Breast epithelium (tissue), 3 donors: Measurements from ENCODE around the gene DIS3L2.

Experiments used
- CTCF ChIP-seq, 3 donors: fragments of 450-650 bp; IDR thresholded peaks; one replicate each; pipeline ENCODE4 v1.5.1; 2016 to 2017; ENCODE audit warnings: antibody characterized with exemption in 3 of 3, mild to moderate bottlenecking in 3 of 3, moderate library complexity in 3 of 3
- POLR2A ChIP-seq: fragments of 450-650 bp; IDR thresholded peaks from one replicate; pipeline ENCODE4 v1.6.1; 2016; ENCODE audit warnings: antibody characterized with exemption, mild to moderate bottlenecking, moderate library complexity
- POLR2AphosphoS5 ChIP-seq, 3 donors: sonication (generic); formaldehyde crosslinking; IDR thresholded peaks; one replicate each; pipeline ENCODE4 v1.6.1; 2017; ENCODE audit warnings: antibody characterized with exemption in 3 of 3

DNA sequence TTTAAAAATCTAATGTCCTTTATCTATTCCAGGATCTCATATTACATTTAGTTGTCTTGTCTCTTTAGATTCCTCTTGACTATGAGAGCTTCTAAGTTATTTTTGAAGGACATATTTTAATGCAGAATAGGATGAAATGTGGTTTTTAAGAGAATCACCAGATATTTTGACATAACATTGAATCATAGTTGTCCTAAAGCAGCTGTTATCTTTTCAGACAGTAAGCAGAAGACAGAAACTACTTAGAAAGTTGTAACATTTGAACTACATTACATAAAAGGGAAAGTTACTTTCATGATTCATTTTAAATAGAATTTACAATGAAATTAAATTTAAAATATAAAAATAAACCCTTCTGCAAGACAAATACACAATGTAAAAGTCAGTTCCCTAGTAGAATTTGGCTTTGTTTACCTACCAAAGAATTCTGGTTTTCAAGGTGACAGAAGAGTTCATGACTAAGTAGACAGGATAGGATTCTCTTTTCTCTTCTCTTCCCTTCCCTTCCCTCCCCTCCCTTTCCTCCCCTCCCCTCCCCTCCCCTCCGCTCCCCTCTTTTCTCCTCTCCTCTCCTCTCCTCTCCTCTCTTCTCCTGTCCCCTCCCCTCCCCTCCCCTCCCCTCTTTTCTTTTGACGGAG lies 186.0 kb downstream of the DIS3L2 start:
- TF ChIP-seq CTCF (IDR thresholded peaks at IDR 0.05) (no peak), POLR2AphosphoS5 (IDR thresholded peaks at IDR 0.05) (no peak), POLR2A (no peak)
